Vagina (tissue), 2 donors: Measurements from ENCODE around the gene NINJ2. TPM values are rescaled to one million over a fixed set of nuclear protein-coding genes. Genes with fewer than 3 reads are reported as not detected.

Source experiments
- DNase-seq, 2 donors: peaks; one replicate each; pipeline ENCODE4 v3.0.0-alpha.2; 2017; ENCODE audit errors: extremely low spot score in 2 of 2
- H3K27ac ChIP-seq: fragments of 200-600 bp; sonication (generic); one replicate; pipeline ENCODE4 v1.5.1; 2019
- H3K27me3 ChIP-seq: fragments of 200-600 bp; sonication (generic); one replicate; pipeline ENCODE4 v1.5.1; 2019
- H3K36me3 ChIP-seq, 2 donors: fragments of 200-600 bp; sonication (generic); one replicate each; pipeline ENCODE4 v1.5.1; 2017 to 2019
- H3K4me1 ChIP-seq: fragments of 200-600 bp; sonication (generic); one replicate; pipeline ENCODE4 v1.5.1; 2019
- H3K4me3 ChIP-seq, 2 donors: fragments of 200-600 bp; sonication (generic); 1 replicate in 1 of 2; 2 replicates in 1 of 2; pipeline ENCODE4 v1.5.1; 2016 to 2019
- H3K9me3 ChIP-seq: fragments of 200-600 bp; sonication (generic); one replicate; pipeline ENCODE4 v1.5.1; 2019
- CTCF ChIP-seq, 3 experiments: fragments of 450-650 bp in 2 of 3; fragments of 200-600 bp in 1 of 3; sonication (generic) in 1 of 3; IDR thresholded peaks; one replicate each; pipeline ENCODE4 v1.5.1; 2017 to 2019; ENCODE audit warnings: antibody characterized with exemption in 3 of 3, mild to moderate bottlenecking in 2 of 3, moderate library complexity in 2 of 3
- POLR2A ChIP-seq, 2 donors: fragments of 450-650 bp; IDR thresholded peaks; one replicate each; pipeline ENCODE4 v1.6.1; 2017; ENCODE audit warnings: antibody characterized with exemption in 2 of 2, mild to moderate bottlenecking in 2 of 2, moderate library complexity in 2 of 2
- POLR2AphosphoS5 ChIP-seq, 2 donors: sonication (generic); formaldehyde crosslinking; IDR thresholded peaks; one replicate each; pipeline ENCODE4 v1.9.0; 2017; ENCODE audit warnings: antibody characterized with exemption in 2 of 2, mild to moderate bottlenecking in 2 of 2, low read depth in 1 of 2; ENCODE audit not compliant: insufficient read depth in 1 of 2
- intact Hi-C: fragments of 100-400 bp; cut with DNase I; formaldehyde crosslinking; loops from one replicate; pipeline ENCODE4 v1.15.1; 2023
- total RNA-seq: library from RNA; depleted of rRNA; stranded (reverse); fragments of >200 nt; gene quantifications from one replicate; pipeline ENCODE4 v1.2.3, GENCODE V29; 2016

Gene NINJ2
- total RNA-seq, 1 donor from 2014 or later: 23.8 TPM

- TF ChIP-seq POLR2AphosphoS5 (IDR thresholded peaks at IDR 0.05; ENCODE audit: insufficient read depth in 1 of 2, low read depth in 1 of 2): no peak
- no peak for TF ChIP-seq POLR2A (IDR thresholded peaks at IDR 0.05)
- TF ChIP-seq CTCF (IDR thresholded peaks at IDR 0.05): no peak
- Histone ChIP-seq H3K9me3 (no peaks in the 10 kb centered on the region), H3K4me3 (no peak overlapping the region), H3K4me1 (peaks cover 18% of the 10 kb centered on the region), H3K27ac (peak overlapping the region; percentile 61), H3K36me3 (no peaks in the 10 kb centered on the region), H3K27me3 (no peaks in the 10 kb centered on the region)
- intact Hi-C loops: no loop called here
- DNase-seq: no peak
These were observed 131.2 kb downstream of the NINJ2 start for GRCh38 chr12:531951-532585.

- intact Hi-C loops: no loop called here
- H3K27ac ChIP-seq: peak overlapping the region; percentile 45
- H3K4me1 ChIP-seq: peaks cover 18% of the 10 kb centered on the region
- no peak overlapping the region for H3K4me3 ChIP-seq
- no peaks in the 10 kb centered on the region for H3K36me3 ChIP-seq
- TF ChIP-seq POLR2AphosphoS5 (IDR thresholded peaks at IDR 0.05; ENCODE audit: insufficient read depth in 1 of 2, low read depth in 1 of 2): no peak
- no peak for TF ChIP-seq CTCF (IDR thresholded peaks at IDR 0.05)
- no peak for TF ChIP-seq POLR2A (IDR thresholded peaks at IDR 0.05)
- H3K9me3 ChIP-seq: no peaks in the 10 kb centered on the region
- H3K27me3 ChIP-seq: no peaks in the 10 kb centered on the region
- DNase-seq: no peak
These were observed 132.4 kb downstream of the NINJ2 start for GRCh38 chr12:530821-531220.

GRCh38 chr12:530308-530707, 132.9 kb downstream of the NINJ2 start:
- Histone ChIP-seq H3K4me1 (peaks cover 18% of the 10 kb centered on the region), H3K27ac (no peak overlapping the region), H3K27me3 (no peaks in the 10 kb centered on the region), H3K36me3 (no peaks in the 10 kb centered on the region), H3K4me3 (no peak overlapping the region), H3K9me3 (no peaks in the 10 kb centered on the region)
- TF ChIP-seq POLR2AphosphoS5 (IDR thresholded peaks at IDR 0.05; ENCODE audit: insufficient read depth in 1 of 2, low read depth in 1 of 2) (peak in 1 of 2 donors; percentile 77), CTCF (IDR thresholded peaks at IDR 0.05) (no peak)
- DNase-seq: no peak
- intact Hi-C loops: no loop called here

GRCh38 chr12:527729-528128, 135.5 kb downstream of the NINJ2 start:
- H3K27ac ChIP-seq: no peak overlapping the region
- no peak overlapping the region for H3K4me3 ChIP-seq
- no peaks in the 10 kb centered on the region for H3K9me3 ChIP-seq
- no peak for DNase-seq
- peaks cover 5% of the 10 kb centered on the region for H3K4me1 ChIP-seq
- no peaks in the 10 kb centered on the region for H3K36me3 ChIP-seq
- no peaks in the 10 kb centered on the region for H3K27me3 ChIP-seq
- no peak for TF ChIP-seq CTCF (IDR thresholded peaks at IDR 0.05)
- no peak for TF ChIP-seq POLR2AphosphoS5 (IDR thresholded peaks at IDR 0.05; ENCODE audit: insufficient read depth in 1 of 2, low read depth in 1 of 2)
- no peak for TF ChIP-seq POLR2A (IDR thresholded peaks at IDR 0.05)
- intact Hi-C loops: no loop called here

GRCh38 chr12:527241-527640, 136.0 kb downstream of the NINJ2 start:
- H3K27ac ChIP-seq: no peak overlapping the region
- no peak overlapping the region for H3K4me3 ChIP-seq
- H3K27me3 ChIP-seq: no peaks in the 10 kb centered on the region
- no peak for TF ChIP-seq POLR2AphosphoS5 (IDR thresholded peaks at IDR 0.05; ENCODE audit: insufficient read depth in 1 of 2, low read depth in 1 of 2)
- no peak for TF ChIP-seq POLR2A (IDR thresholded peaks at IDR 0.05)
- no peak for TF ChIP-seq CTCF (IDR thresholded peaks at IDR 0.05)
- no peaks in the 10 kb centered on the region for H3K9me3 ChIP-seq
- intact Hi-C loops: no loop called here
- DNase-seq: no peak
- H3K4me1 ChIP-seq: peaks cover 1% of the 10 kb centered on the region
- H3K36me3 ChIP-seq: no peaks in the 10 kb centered on the region
